SHP77 (cell line): ENCODE results near the gene SLAMF1.
"Not testable (repeated sequence)": the region's sequence is repeated elsewhere in the genome, so short reads cannot be mapped to it uniquely, and the experiment has no call there.

Experiments used
- DNase-seq, 2 experiments: peaks; one replicate each; lab custom pipeline; 2025; lab: John Stamatoyannopoulos, UW

SLAMF1 gene

GRCh38 chr1:160665330-160666078, 18.7 kb upstream of the SLAMF1 start:
- no peak for DNase-seq

- DNase-seq: no peak
Observed at GRCh38 chr1:160664573-160665051, 17.8 kb upstream of the SLAMF1 start.

GRCh38 chr1:160662910-160663309, 16.1 kb upstream of the SLAMF1 start:
- DNase-seq: no peak

- DNase-seq: no peak
Observed at GRCh38 chr1:160659566-160659965, 12.7 kb upstream of the SLAMF1 start.

- DNase-seq: no peak
Observed at GRCh38 chr1:160658814-160659193, 12.0 kb upstream of the SLAMF1 start.

GRCh38 chr1:160658162-160658813, 11.4 kb upstream of the SLAMF1 start:
- DNase-seq: no peak

- no peak for DNase-seq
Observed at GRCh38 chr1:160657250-160657781, 10.5 kb upstream of the SLAMF1 start.

GRCh38 chr1:160656737-160657136, 9.9 kb upstream of the SLAMF1 start:
- no peak for DNase-seq

GRCh38 chr1:160653620-160654016, 6.8 kb upstream of the SLAMF1 start:
- no peak for DNase-seq

- no peak for DNase-seq
Observed at GRCh38 chr1:160652924-160653619, 6.2 kb upstream of the SLAMF1 start.

GRCh38 chr1:160652065-160652641, 5.3 kb upstream of the SLAMF1 start:
- not testable (repeated sequence) for DNase-seq

- no peak for DNase-seq
Observed at GRCh38 chr1:160651433-160652064, 4.7 kb upstream of the SLAMF1 start.

GRCh38 chr1:160647329-160647720, 481 bp upstream of the SLAMF1 start:
- DNase-seq: no peak

- DNase-seq: no peak
Observed at GRCh38 chr1:160646180-160646579, 664 bp downstream of the SLAMF1 start.

GRCh38 chr1:160645386-160646130, 1.3 kb downstream of the SLAMF1 start:
- DNase-seq: no peak

GRCh38 chr1:160644399-160644798, 2.4 kb downstream of the SLAMF1 start:
- DNase-seq: no peak

- DNase-seq: no peak
Observed at GRCh38 chr1:160643138-160643537, 3.7 kb downstream of the SLAMF1 start.

GRCh38 chr1:160642281-160642644, 4.6 kb downstream of the SLAMF1 start:
- DNase-seq: no peak

GRCh38 chr1:160641323-160642280, 5.2 kb downstream of the SLAMF1 start:
- no peak for DNase-seq
